GM12878 (cell line): ENCODE measurements around the gene FBXL22. TPM values are rescaled to one million over a fixed set of nuclear protein-coding genes. Genes with fewer than 3 reads are reported as not detected.

Experiments
- ATAC-seq: fragments of 200-7000 bp; cut with Tn5 transposase; 3 replicates; pipeline ENCODE4 v1.9.1; 2020; ENCODE audit warnings: mild to moderate bottlenecking, moderate library complexity
- BruUV-seq: library from RNA; stranded (reverse); fragments of 400-500 nt; replicated peaks from 2 replicates; lab custom pipeline; 2021; lab: Mats Ljungman, UMichigan
- CTCF ChIA-PET: fragments of 300-600 bp; sonication (Branson Sonifier 250); formaldehyde crosslinking; extraction: SDS; loops from one replicate; lab custom pipeline; 2021; ENCODE audit warnings: inconsistent platforms; lab: Yijun Ruan, JAX
- POLR2A ChIA-PET: fragments of 350-600 bp; formaldehyde crosslinking; extraction: SDS; loops from one replicate; lab custom pipeline; 2021; ENCODE audit warnings: inconsistent platforms; lab: Charles Lee
- RAD21 ChIA-PET: fragments of 300-600 bp; sonication (Branson Sonifier 250); formaldehyde crosslinking; loops from one replicate; lab custom pipeline; 2023; ENCODE audit warnings: antibody characterized with exemption; ENCODE audit not compliant: unreplicated experiment; lab: Charles Lee
- SMC1A ChIA-PET: fragments of 300-600 bp; sonication (Branson Sonifier 250); formaldehyde crosslinking; loops from one replicate; lab custom pipeline; 2023; ENCODE audit not compliant: unreplicated experiment, uncharacterized antibody; lab: Charles Lee
- DNase-seq: peaks from one replicate; pipeline ENCODE4 v3.0.0-alpha.2; 2011; ENCODE audit warnings: low read depth, low spot score
- FAIRE-seq: peaks from 3 replicates; lab custom pipeline; 2011; peaks lifted over from hg19 to GRCh38; lab: Jason Lieb, UNC
- H2AFZ ChIP-seq: 2 replicates; pipeline ENCODE4 v1.6.0; 2011; ENCODE audit warnings: low read depth, low read length, control low read depth; ENCODE audit not compliant: control insufficient read depth
- H3K27ac ChIP-seq: 2 replicates; pipeline ENCODE4 v1.5.1; 2011; ENCODE audit warnings: control low read depth; ENCODE audit not compliant: control insufficient read depth, insufficient read depth
- H3K27me3 ChIP-seq, 2 experiments: replicated peaks in 1 of 2; 2 replicates each; pipeline versions ENCODE4 v1.6.0 to v1.6.1; 2011; ENCODE audit warnings: low read length in 1 of 2; ENCODE audit not compliant: control insufficient read depth in 2 of 2, insufficient read depth in 2 of 2
- H3K36me3 ChIP-seq, 2 experiments: 2 replicates each; pipeline ENCODE4 v1.5.1; 2011; ENCODE audit warnings: low read length in 1 of 2; ENCODE audit not compliant: control insufficient read depth in 2 of 2, insufficient read depth in 2 of 2
- H3K4me1 ChIP-seq: 2 replicates; pipeline ENCODE4 v1.6.1; 2011; ENCODE audit warnings: mild to moderate bottlenecking, low read length, moderate library complexity, mixed read lengths; ENCODE audit not compliant: control insufficient read depth, insufficient read depth
- H3K4me2 ChIP-seq: 2 replicates; pipeline ENCODE4 v1.6.0; 2011; ENCODE audit warnings: control low read depth; ENCODE audit not compliant: control insufficient read depth, insufficient read depth
- H3K4me3 ChIP-seq: fragments of 200-600 bp; sonication (generic); 2 replicates; pipeline ENCODE4 v1.5.1; 2016
- H3K79me2 ChIP-seq: 2 replicates; pipeline ENCODE4 v1.6.0; 2011; ENCODE audit warnings: low read length; ENCODE audit not compliant: control insufficient read depth, insufficient read depth
- H3K9ac ChIP-seq: 2 replicates; pipeline ENCODE4 v1.8.0; 2011; ENCODE audit warnings: low read length, control low read depth, mixed read lengths; ENCODE audit not compliant: control insufficient read depth, insufficient read depth
- H3K9me3 ChIP-seq: replicated peaks from 3 replicates; pipeline ENCODE4 v1.5.1; 2011; ENCODE audit warnings: mild to moderate bottlenecking, low read length; ENCODE audit not compliant: control insufficient read depth, insufficient read depth
- H4K20me1 ChIP-seq: 2 replicates; pipeline ENCODE4 v1.6.0; 2011; ENCODE audit not compliant: control insufficient read depth, insufficient read depth
- JUNB ChIP-seq: IDR thresholded peaks from 2 replicates; pipeline ENCODE4 v1.6.1; 2016; ENCODE audit warnings: antibody characterized with exemption, mild to moderate bottlenecking
- KLF5 ChIP-seq: fragments of 450-650 bp; IDR thresholded peaks from 2 replicates; pipeline ENCODE4 v1.6.1; 2014; ENCODE audit warnings: mild to moderate bottlenecking; ENCODE audit not compliant: partially characterized antibody
- MXI1 ChIP-seq: fragments of 150-350 bp; IDR thresholded peaks from 2 replicates; pipeline ENCODE4 v1.6.1; 2011; ENCODE audit warnings: low read depth, mild to moderate bottlenecking, inconsistent platforms, low read length, improper control_type of control experiment
- NR2C2 ChIP-seq: IDR thresholded peaks from 2 replicates; pipeline ENCODE4 v1.6.1; 2011; ENCODE audit warnings: borderline replicate concordance, low read depth; ENCODE audit not compliant: control insufficient read depth, insufficient read length
- PRDM15 ChIP-seq: fragments of 450-650 bp; formaldehyde crosslinking; IDR thresholded peaks from 2 replicates; pipeline ENCODE4 v1.4.0; 2020; ENCODE audit warnings: mild to moderate bottlenecking, moderate library complexity
- TCF3 ChIP-seq: IDR thresholded peaks from 2 replicates; pipeline ENCODE4 v1.6.1; 2012; ENCODE audit warnings: low read depth, mild to moderate bottlenecking, low read length, borderline replicate concordance; ENCODE audit not compliant: insufficient read depth
- USF1 ChIP-seq: IDR thresholded peaks from 2 replicates; pipeline ENCODE4 v1.6.1; 2011; ENCODE audit warnings: borderline replicate concordance, low read depth, mild to moderate bottlenecking, moderate library complexity, mixed read lengths, low read length; ENCODE audit not compliant: insufficient read depth; ENCODE audit errors: extremely low read length
- USF2 ChIP-seq: IDR thresholded peaks from 2 replicates; pipeline ENCODE4 v1.6.1; 2011; ENCODE audit warnings: low read depth, low read length, improper control_type of control experiment, borderline replicate concordance
- YBX1 ChIP-seq: fragments of 450-650 bp; IDR thresholded peaks from 2 replicates; pipeline ENCODE4 v1.6.1; 2016; ENCODE audit warnings: antibody characterized with exemption
- ZNF217 ChIP-seq: fragments of 450-650 bp; IDR thresholded peaks from 2 replicates; pipeline ENCODE4 v1.6.1; 2017; ENCODE audit warnings: antibody characterized with exemption, mild to moderate bottlenecking
- in situ Hi-C: fragments of 300-500 bp; cut with MboI; formaldehyde crosslinking; loops from 9 replicates; pipeline ENCODE4 v1.14.3; 2018; ENCODE audit warnings: mixed read lengths
- intact Hi-C: fragments of 100-400 bp; cut with micrococcal nuclease; formaldehyde crosslinking; loops from one replicate; pipeline ENCODE4 v1.14.2; 2022; ENCODE audit not compliant: unreplicated experiment
- polyA plus RNA-seq, 11 experiments: library from polyadenylated mRNA; depleted of rRNA in 4 of 11; unstranded in 6 of 11; stranded (reverse) in 5 of 11; fragments of >200 nt; fragmentation: Nextera tagmentation in 4 of 11; fragmentation: Illumina TruSeq in 1 of 11; extraction: Ambion mirVana in 4 of 11; extraction: Trizol in 1 of 11; gene quantifications; 1 replicate in 1 of 11; 2 replicates in 10 of 11; pipeline versions ENCODE4 v1.2.1 to v1.2.3, GENCODE V29; 2011 to 2016; ENCODE audit warnings: inconsistent platforms in 2 of 11, missing spikeins in 2 of 11, low read depth in 1 of 11
- total RNA-seq, 4 experiments: library from RNA; depleted of rRNA in 3 of 4; stranded (reverse); fragments of >200 nt in 3 of 4; fragmentation: Illumina TruSeq in 1 of 4; extraction: Trizol in 1 of 4; gene quantifications; 2 replicates each; pipeline versions ENCODE4 v1.2.1 to v1.2.3, GENCODE V29; 2013 to 2021

Gene FBXL22
- total and polyA plus RNA-seq, 10 of the 15 experiments (the other 5 are each of a cell fraction or from before 2014, with no cell fraction given) = 0.05 to 2.6 (median 0.52) TPM

GRCh38 chr15:63576441-63576840 lies 20.7 kb upstream of the FBXL22 start (continued):
- no peak for TF ChIP-seq USF1
- no peak for TF ChIP-seq NR2C2
- TF ChIP-seq USF2 = no peak

GRCh38 chr15:63582179-63582578 lies 15.0 kb upstream of the FBXL22 start:
- TF ChIP-seq MXI1 (no peak), JUNB (no peak), ZNF217 (no peak), YBX1 (no peak), TCF3 (no peak), KLF5 (no peak), PRDM15 (CRISPR knock-in tag) (no peak)
- peak; percentile 31; the same call in 1 of the 3 replicates for ATAC-seq
- Histone ChIP-seq H4K20me1 (no peaks in the 10 kb centered on the region; the same call in 1 of the 2 replicates), H3K4me3 (no peak overlapping the region), H3K27ac (no peak overlapping the region), H3K27me3 (no peaks in the 10 kb centered on the region), H3K9ac (no peak overlapping the region), H3K4me2 (no peak overlapping the region), H3K9me3 (no peaks in the 10 kb centered on the region; the same call in 2 of the 3 replicates), H3K36me3 (peaks cover 5 to 14% of the 10 kb centered on the region in 2 experiments; a peak in 3 of 4 replicates), H3K4me1 (no peaks in the 10 kb centered on the region), H3K79me2 (no peaks in the 10 kb centered on the region), H2AFZ (no peak overlapping the region)
- ChIA-PET POLR2A (no interaction called here), SMC1A (interaction anchor here (1.3 to 2.3 kb wide), 5 partner anchors 11 to 109 kb away, joined by 3 to 13 read pairs (median 4); no protein-coding TSS in a partner anchor), RAD21 (no interaction called here), CTCF (interaction anchor here (1.4 kb wide), 3 partner anchors 17 to 115 kb away, joined by 3 to 5 read pairs (median 3); no protein-coding TSS in a partner anchor)
- intact Hi-C loops (no loop called here), in situ Hi-C loops (loop anchor here (25.0 kb wide), 1 partner anchor 295 kb away; the partner anchor contains the start of gene APH1B)
- no peak for FAIRE-seq
- BruUV-seq = no TSS peak
- no peak for DNase-seq
